Stimulated activated CD8-positive, alpha-beta memory T cell treated with anti-CD3 and anti-CD28 coated beads, Interleukin-4, amount 100 ng/mL, for 24 hours (primary cell): ENCODE data around the gene DISP2.

Experiments
- DNase-seq: peaks from one replicate; pipeline ENCODE4 v3.0.0-alpha.2; 2020; ENCODE audit warnings: low read depth

The DISP2 gene

DNA sequence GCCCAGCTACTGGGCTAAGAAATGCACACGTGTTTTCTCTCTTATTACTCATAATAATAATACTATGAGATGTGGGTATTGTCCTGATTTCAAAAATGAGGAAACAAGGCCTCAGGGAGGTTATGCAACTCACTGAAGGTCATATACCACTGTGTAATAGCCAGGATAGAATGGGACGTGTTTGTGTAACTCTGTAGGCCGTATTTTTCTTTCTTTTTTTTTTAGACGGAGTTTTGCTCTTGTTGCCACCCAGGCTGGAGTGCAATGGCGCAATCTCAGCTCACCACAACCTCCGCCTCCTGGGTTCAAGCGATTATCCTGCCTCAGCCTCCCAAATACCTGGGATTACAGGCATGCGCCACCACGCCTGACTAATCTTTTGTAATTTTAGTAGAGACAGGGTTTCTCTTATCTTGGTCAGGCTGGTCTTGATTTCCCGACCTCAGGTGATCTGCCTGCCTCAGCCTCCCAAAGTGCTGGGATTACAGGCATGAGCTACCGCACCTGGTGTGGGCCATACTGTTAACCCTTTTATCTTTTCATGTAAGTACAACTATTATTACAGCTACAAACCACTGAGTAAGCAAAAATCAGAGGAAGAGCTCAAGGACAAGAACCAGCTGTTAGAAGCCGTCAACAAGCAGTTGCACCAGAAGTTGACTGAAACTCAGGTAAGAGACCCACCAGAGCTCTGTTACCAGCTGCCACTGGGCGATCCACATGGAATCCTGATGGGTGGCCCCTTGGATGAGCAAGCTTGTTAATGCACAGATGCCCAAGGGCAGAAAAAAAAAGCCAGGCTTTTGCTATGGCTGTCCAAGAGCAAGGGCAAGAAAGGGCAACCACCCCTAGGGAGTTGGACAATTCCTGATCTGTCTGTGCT, 31.2 kb downstream of the DISP2 start:
- DNase-seq: no peak

DNA sequence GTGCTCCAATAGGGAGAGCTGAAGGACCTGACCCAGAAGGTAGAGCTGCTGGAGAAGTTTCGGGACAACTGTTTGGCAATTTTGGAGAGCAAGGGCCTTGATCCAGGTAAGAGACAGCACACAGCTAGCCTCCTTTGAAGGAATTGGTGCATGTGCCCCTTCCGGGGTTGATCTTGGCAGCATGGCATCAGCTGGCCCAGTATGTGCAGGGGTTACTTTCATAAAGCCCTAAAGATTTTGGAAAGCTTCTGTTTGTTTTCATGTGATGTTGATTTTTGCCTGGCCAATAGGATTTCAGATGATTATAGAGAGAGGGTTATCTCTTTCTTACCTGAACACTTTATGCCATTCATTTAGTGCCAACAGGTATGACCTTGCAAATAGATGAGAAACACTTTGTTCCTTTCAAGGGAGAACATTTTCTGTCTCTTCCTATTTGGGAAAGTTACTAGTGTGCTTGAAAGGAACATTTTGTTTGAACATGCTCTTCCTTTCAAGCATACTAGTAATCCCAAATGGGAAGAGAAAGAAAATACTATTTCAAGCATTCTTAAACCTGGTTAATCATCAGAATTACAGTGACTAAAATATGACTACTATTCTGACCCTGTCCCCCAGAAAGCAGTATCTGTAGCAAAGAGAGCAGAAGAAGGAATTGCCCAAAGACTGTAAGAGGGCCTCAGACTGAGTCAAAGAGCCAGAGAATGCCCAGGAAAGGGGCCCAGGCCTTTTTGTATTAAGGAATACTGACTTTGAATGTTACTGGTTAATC, 32.0 kb downstream of the DISP2 start:
- DNase-seq: no peak

DNA sequence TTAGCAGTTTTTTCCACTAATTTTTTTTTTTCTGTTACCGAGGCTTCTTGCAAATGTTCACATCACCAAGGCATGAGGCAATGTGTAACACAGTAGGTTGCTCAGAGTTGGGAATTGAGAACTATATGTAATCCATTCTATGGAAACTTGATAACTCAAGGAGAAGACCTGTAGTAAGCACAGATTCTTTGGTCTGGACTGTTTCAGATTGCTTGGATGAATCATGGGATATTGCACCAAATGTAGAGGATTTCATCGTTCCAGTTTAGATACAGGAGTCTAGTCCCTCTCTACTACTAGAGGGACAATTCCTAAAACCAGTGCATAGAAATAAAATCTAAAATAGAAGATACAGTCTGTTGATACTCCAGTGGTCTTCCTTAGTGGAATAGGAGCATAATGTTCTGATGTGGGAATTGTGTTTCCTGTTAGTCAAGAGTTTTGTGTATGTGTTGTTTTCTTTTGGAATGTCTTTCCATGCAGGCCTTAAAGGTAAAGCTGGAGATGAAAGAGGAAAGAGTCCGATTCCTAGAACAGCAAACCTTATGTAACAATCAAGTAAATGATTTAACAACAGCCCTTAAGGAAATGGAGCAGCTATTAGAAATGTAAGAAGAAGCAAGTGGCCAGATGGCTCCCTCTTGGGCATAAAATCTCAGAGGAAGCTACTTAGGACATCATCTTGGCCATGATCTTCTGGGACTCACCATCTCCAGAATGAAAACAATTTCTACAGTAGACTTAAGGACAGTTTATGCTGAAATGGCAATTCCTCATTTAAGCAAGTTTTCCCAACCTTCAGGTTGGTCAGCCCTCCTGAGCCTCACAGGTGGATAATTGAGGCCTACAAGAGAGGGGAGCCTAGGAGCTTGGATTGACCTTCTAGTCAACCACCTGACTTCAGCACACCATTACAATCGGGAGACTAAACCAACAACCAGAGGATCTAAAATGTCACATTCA, 35.2 kb downstream of the DISP2 start:
- no peak for DNase-seq

DNA sequence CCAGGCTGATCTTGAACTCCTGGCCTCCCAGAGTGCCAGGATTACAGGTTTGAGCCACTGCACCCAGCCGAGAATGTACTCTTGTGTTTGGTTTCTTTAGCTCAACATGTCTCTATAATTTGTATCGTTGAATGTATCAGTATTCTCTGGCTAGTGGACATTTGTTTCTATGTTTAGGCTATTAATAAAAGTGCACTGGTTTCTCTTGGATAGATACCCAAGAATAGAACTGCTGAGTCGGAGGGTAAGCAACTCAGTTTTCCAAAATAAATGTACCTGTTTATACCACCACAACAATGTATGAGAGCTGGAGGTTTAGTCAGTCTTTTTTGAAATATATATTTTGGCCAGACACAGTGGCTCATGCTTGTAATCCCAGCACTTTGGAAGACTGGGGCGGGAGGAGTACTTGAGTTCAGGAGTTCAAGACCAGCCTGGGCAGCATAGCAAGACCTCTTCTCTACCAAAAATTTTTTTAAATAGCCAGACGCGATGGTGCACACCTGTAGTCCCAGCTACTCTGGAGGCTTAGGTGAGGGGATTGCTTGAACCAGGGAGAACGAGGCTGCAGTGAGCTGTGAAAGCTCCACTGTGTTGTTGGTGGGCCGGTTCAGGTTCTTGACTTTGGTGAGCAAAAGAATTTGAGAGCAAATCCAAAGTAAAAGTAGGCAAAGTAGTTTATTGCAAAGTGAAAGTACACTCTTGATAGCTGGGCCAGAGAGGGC, 39.8 kb downstream of the DISP2 start:
- no peak for DNase-seq

DNA sequence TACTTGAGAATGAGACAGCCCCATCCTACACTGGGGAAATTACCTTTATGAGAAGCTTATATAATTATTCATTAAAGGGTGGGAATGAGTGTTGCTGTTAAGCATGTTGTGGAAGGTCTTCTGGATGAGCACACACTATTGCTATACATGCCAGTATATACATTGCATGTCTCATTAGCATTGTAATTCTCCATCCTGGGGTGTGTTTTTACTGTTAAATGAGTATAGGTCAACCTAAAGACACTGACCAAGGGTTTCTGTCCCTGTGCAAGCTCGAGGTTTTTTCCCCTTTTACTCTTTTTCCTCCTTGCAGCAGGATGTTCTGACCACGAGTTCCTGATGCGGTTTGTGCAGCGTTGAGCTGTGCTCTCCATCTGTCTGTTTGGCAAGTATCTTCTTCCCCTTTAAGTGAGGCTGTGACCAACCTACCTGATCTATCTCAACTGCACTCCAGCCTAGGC, 40.4 kb downstream of the DISP2 start:
- DNase-seq: no peak

DNA sequence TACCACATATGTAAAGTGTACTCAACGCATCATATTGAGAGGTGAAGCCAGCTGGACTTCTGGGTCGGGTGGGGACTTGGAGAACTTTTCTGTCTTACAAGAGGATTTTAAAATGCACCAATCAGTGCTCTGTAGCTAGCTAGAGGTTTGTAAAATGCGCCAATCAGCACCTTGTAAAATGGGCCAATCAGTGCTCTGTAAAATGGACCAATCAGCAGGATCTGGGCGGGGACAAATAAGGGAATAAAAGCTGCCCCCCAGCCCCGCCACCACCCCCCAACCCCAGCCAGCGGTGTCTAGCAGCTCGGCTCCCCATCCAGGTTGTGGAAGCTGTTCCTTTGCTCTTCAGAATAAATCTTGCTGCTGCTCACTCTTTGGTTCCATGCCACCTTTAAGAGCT, 41.4 kb downstream of the DISP2 start:
- DNase-seq: no peak

DNA sequence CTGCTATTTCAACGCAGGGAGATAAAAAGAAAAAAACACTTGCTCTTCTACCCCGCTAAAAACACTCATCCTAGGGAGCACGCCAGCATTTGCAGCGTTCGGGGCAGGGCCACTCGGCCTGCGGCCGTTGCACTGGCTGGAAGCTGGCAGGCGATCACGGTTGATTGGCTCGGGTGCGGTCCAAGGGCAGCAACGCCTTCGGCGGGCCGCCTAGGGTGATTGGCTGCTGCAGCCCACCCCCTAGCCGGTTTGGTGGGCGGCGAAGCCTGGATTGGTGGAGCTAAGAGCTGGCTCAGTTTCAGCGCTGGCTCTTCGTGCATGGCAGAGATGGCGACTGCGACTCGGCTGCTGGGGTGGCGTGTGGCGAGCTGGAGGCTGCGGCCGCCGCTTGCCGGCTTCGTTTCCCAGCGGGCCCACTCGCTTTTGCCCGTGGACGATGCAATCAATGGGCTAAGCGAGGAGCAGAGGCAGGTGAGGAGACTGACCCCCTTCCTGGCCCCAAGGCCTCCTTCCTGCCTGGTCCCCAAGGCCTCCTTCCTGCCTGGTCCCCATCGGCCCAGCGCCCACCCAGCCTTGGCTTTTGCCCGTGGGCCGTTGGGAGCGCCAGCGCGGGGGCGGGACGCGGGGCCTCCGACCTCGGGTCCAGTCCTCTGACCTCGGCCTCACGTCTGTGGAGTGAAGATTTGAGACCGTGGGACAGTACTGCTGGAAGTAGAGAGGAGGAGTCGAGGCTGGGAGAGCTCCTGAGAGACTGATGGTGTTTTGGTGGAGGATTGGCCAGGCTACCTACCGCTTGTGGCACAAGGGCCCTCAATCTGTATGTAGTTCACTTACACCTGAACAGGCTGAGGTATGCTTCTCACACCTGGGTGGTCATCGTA, 47.7 kb downstream of the DISP2 start, which contains the start of gene IVD:
Gene IVD, plus strand, starts transcription at position 295 of the 881 bp plus-strand sequence. Its CDS starts 33 bp downstream, at position 328.
- peak; percentile 92 for DNase-seq

DNA sequence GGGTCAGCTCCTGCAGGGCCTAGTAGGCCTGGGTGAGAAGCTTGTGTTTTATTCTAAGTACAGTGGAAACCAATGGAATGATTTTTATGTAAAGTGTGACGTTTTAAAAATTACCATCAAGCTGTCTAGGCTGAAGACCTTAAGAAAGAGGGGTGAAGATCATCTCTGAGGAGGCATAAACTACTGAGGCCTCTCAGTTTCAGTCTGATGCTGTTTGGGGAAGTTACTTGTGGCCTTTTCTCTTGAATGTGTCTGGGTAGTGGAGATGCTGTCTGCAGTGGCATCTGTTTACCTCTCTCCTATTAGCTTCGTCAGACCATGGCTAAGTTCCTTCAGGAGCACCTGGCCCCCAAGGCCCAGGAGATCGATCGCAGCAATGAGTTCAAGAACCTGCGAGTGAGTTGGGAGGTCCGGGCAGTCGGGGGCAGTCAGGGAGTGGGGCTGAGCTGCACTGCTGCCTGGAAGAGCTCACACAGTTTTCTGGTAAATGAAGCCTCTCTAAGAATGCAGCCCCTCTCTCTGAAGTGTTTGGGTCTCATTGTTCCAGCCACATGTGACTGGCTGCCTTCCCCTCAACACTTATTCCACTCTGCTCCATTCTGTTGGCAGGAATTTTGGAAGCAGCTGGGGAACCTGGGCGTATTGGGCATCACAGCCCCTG, 49.4 kb downstream of the DISP2 start:
- DNase-seq: no peak

DNA sequence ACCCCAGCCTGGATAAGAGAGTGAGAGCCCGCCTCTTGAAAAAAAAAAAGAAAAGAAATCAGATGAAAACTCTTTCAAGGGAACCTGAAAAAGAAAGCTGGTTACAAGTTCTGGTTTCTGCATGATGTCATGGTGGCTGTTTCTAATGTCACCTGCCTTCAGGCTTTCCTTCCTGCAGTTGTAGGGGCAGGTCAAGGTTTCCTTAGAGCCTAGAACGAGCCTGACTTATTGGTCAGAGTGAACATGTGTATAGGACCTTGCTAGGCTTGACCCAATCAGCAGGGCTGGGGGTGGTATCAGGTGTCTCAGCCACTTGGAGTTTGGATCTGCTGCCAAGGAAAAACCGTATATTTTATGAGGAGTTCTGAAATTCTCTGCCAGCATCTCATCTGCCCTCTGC, 51.3 kb downstream of the DISP2 start:
- DNase-seq: no peak

DNA sequence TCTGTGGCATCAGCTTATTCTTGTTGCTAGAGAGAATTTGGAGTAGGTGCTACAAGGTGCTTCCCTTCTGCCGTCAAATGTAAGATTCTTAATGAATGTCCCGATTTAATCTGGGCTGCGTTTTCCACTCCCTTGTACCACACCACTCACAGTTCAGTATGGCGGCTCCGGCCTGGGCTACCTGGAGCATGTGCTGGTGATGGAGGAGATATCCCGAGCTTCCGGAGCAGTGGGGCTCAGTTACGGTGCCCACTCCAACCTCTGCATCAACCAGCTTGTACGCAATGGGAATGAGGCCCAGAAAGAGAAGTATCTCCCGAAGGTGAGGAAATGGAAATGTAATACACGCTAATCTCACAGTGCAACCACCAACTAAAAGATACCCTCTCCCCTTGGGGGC, 52.5 kb downstream of the DISP2 start:
- DNase-seq: no peak

DNA sequence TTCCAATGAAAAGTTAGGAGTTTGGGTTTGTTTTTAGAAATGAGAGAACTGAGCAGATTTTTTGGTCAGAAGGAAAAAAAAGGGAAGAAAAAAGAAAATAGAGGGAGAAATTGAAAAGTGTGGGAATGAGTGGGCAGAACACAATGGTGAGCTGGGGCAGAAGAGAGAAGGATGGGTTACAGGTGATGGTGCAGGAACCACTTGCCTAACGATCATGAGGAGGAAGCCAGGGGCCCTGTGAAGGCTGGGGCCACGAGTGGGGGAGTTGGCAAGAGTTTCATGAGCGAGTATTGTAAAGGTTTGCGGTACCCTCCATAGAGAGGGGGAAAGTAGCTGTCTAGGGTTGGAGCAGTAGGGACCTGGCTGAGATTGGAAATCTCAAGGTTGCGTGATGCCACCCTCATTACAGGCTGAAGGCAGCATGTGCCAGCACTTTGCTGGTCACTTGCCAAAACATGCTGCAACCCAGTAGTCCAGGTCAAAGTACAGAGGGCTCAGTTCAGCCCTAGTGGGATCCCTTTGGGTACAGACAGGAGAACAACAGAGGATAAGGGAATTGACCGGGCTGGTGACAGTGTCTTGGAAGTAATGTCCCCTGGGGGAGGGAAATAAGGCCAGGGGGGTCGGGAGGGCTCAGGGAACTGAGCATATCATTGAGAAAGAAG, 54.2 kb downstream of the DISP2 start:
- DNase-seq: no peak

DNA sequence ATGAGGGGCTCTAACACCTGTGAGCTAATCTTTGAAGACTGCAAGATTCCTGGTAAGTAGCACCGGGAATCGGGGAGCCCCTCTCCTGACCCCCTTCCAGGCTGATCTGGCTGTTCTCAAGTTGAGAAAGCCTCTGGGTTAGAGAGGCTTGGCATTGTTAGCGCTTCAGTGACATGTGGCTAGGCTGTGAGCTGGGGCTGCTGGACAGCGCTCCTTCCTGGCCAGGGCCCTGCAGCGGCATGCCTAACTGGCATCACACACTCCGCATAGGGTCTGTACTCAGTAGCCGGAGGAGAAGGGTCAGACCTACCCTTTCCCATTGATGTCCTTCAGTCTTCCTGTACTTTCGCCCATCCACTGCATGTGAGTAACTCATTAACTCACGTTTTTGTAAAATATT, 55.0 kb downstream of the DISP2 start:
- DNase-seq: no peak

DNA sequence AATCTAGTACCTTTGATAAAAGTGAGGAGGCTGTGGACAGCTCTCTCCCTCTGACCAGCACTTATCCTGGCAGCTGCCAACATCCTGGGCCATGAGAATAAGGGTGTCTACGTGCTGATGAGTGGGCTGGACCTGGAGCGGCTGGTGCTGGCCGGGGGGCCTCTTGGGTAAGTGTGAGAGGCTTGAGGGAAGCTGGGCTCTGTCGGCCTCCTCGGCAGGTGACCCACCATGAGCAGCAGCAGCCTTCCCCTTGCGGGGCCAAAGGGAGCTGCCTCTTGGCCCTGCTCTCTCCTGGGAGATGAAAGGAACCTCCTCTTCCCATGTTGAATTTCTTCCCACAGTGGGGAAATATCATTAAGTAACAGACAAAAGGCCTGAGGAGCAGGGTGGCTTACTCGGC, 56.8 kb downstream of the DISP2 start:
- no peak for DNase-seq

DNA sequence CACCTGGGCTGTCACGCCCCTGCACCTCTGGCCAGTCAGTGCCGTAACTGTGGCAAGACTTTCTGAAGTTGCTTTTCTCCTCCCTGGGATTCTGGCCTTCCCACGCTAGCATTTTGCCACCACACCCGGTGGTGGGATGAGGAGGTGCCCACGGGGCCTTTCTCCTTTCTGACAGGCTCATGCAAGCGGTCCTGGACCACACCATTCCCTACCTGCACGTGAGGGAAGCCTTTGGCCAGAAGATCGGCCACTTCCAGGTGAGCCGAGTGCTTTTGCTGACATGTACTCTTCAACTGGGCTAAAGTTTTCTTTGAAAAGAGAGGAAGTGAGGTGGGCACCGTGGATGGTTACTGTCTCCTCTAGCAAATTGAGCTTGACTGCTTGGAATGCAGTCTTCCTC, 57.2 kb downstream of the DISP2 start:
- no peak for DNase-seq

DNA sequence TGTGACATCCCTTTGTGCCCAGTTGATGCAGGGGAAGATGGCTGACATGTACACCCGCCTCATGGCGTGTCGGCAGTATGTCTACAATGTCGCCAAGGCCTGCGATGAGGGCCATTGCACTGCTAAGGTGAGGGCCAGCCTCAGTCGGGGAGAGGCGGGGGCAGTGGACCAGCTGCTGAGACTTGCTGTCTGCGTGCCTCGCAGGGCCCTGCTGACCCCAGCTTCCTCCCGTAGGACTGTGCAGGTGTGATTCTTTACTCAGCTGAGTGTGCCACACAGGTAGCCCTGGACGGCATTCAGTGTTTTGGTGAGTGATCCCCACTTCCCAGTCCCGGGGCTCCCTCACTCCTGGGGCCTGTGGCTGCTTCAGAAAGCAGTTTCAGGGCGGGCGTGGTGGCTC, 58.0 kb downstream of the DISP2 start:
- no peak for DNase-seq

DNA sequence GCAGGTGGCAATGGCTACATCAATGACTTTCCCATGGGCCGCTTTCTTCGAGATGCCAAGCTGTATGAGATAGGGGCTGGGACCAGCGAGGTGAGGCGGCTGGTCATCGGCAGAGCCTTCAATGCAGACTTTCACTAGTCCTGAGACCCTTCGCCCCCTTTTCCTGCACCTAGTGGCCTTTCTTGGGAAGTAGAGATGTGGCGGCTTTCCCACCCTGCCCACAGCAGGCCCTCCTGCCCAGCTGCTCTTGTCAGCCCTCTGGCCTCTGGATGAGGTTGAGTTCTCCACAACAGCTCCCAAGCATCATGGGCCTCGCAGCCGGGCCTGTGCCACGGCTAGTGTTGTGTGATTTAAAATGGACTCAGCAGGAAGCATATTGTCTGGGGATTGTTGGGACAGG, 60.1 kb downstream of the DISP2 start:
- no peak for DNase-seq

DNA sequence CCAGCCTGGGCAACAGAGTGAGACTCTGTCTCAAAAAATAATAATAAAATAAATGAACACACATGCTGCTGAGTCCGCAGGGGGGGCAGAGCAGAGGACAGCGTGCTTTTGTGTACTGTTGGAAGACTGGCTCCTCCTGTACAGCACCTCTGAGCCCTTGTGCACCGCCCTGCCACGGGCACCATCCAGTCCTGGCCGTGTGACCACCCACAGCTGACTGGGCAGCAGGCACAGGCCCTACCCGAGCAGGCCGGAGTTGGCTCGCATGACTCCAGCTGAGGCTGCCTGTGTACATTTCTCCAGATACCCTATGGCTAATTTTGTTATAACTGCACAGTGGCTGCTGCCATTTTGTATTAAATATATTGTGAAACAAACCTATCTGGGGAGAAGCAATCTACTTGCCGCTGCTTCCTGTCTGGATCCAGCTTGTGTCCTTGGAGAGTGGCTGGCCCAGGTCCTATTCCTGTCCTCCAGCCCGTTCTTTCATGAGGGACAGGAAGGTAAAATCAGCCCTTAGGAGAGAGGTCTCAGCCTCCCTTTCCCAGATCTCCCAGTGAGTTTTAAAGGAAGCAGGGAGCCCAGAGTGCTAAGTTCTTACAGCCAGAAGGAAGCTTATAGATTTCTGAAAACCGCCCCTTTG, 62.2 kb downstream of the DISP2 start:
- DNase-seq: no peak

DNA sequence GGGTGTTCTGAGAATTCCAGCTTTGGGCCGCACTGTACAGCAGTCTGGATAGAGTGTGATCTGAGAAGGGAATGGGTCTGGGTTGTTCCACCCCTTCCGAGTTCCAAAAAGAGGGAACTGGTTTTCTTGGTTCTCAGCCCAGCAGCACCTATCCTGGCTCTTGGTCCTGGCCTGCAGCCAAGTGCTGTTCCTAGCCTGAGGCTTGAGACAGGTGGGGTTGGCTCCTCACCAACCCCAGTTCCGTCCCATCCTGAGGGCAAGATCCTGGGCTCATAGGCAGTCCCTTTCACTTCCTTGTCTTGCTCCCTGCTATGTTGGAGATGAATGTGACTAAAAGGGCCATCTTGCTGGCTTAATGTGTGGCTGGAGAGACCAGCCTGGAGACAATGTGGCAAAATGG, 62.8 kb downstream of the DISP2 start:
- DNase-seq: no peak
